ENCODE data around the gene PIP4K2B. TPM values are rescaled to one million over a fixed set of nuclear protein-coding genes. Genes with fewer than 3 reads are reported as not detected.

Gene PIP4K2B
- total and polyA plus RNA-seq, 2 of the 8 experiments (the other 6 are each of a cell fraction or from before 2014, with no cell fraction given) = 21.5 to 57.8 TPM

GRCh38 chr17:38753071-38753506 lies 46.3 kb downstream of the PIP4K2B start:
- Histone ChIP-seq H3K14ac (ENCODE audit: insufficient read length) (no peak overlapping the region), H3K4me3 (ENCODE audit: extremely low read depth in 1 of 4, insufficient read depth in 2 of 4, low read depth in 3 of 4, low read length in 4 of 4) (peak overlapping the region; percentile 86 to 99 (median 90)), H3K23me2 (ENCODE audit: low read depth, low read length) (peaks cover 34% of the 10 kb centered on the region), H3K4me2 (ENCODE audit: insufficient read depth in 1 of 2, low read depth in 2 of 2, low read length in 2 of 2) (peak overlapping the region; percentile 89 to 96), H3K9ac (replicated peaks in 1 of 4; ENCODE audit: extremely low read depth in 1 of 4, low read depth in 3 of 4, low read length in 3 of 4) (peak overlapping the region; percentile 70 to 88 (median 80)), H4K20me1 (replicated peaks in 1 of 2; ENCODE audit: control insufficient read depth in 1 of 2, insufficient read depth in 2 of 2, low read length in 2 of 2) (peaks cover 0 to 5% of the 10 kb centered on the region in 2 experiments), H2BK5ac (ENCODE audit: low read depth, low read length) (peak overlapping the region; percentile 96; the same call in 1 of the 2 replicates), H2BK120ac (replicated peaks; ENCODE audit: low read depth, low read length) (no peak overlapping the region), H3K27me3 (replicated peaks in 1 of 4; ENCODE audit: control insufficient read depth in 3 of 4, extremely low read depth in 1 of 4, insufficient read depth in 3 of 4, low read length in 3 of 4) (peaks cover 0 to 11% (median 5%) of the 10 kb centered on the region in 4 experiments; a peak in 5 of 7 replicates), H4K91ac (replicated peaks; ENCODE audit: insufficient read length, low read length) (no peak overlapping the region), H3K18ac (ENCODE audit: extremely low read depth, low read length) (0 out of 2 replicates have a peak overlapping the region, but pooled peaks have one; percentile 73), H3K4me1 (replicated peaks in 1 of 4; ENCODE audit: control insufficient read depth in 3 of 4, insufficient read depth in 4 of 4, low read length in 3 of 4) (peaks cover 0 to 5% (median 3%) of the 10 kb centered on the region in 4 experiments; a peak in 4 of 7 replicates), H3K79me1 (ENCODE audit: low read depth, low read length) (peaks cover 2% of the 10 kb centered on the region; the same call in 1 of the 2 replicates), H3K56ac (replicated peaks; ENCODE audit: insufficient read length, low read depth, low read length) (peak overlapping the region; percentile 85), H4K8ac (ENCODE audit: extremely low read depth, insufficient read depth, low read length) (peak overlapping the region; percentile 62), H2AK5ac (ENCODE audit: low read depth, low read length) (no peak overlapping the region; the same call in 1 of the 2 replicates), H2AFZ (ENCODE audit: low read length) (no peak overlapping the region), H4K5ac (ENCODE audit: insufficient read length, low read depth, low read length) (no peak overlapping the region), H2BK12ac (ENCODE audit: low read depth, low read length) (no peak overlapping the region), H3K4ac (replicated peaks; ENCODE audit: insufficient read length, low read depth, low read length) (no peak overlapping the region), H3K27ac (ENCODE audit: low read depth, low read length) (0 out of 2 replicates have a peak overlapping the region, but pooled peaks have one; percentile 67), H3K23ac (ENCODE audit: insufficient read length) (no peak overlapping the region), H2BK20ac (ENCODE audit: low read length) (no peak overlapping the region), H2BK15ac (ENCODE audit: low read length) (no peak overlapping the region), H3K79me2 (ENCODE audit: control insufficient read depth in 1 of 2, insufficient read depth in 2 of 2, low read length in 2 of 2) (peaks cover 0 to 16% of the 10 kb centered on the region in 2 experiments; a peak in 3 of 4 replicates), H3K9me3 (ENCODE audit: insufficient read depth in 2 of 2, low read depth in 1 of 2, low read length in 1 of 2) (no peaks in the 10 kb centered on the region), H3K36me3 (ENCODE audit: control insufficient read depth in 2 of 4, insufficient read depth in 4 of 4, low read length in 3 of 4) (peaks cover 9 to 23% (median 16%) of the 10 kb centered on the region in 4 experiments; a peak in 7 of 8 replicates)
- ChIA-PET POLR2A (ENCODE audit: partially characterized antibody) (interaction anchor here (0.8 to 3.6 kb wide), 7 partner anchors 11 to 698 kb away, joined by 3 to 17 read pairs (median 4); partner anchors contain the start of genes LASP1 and MED1), CTCF (ENCODE audit: partially characterized antibody) (interaction anchor here (0.8 to 2.5 kb wide), 4 partner anchors 9 to 76 kb away, joined by 3 to 10 read pairs (median 4); no protein-coding TSS in a partner anchor)
- 19% methylated on average over 22 of the region's 22 CpGs; no CpG with 5 or more reads in 1 of the 2 experiments for WGBS, 2 experiments (ENCODE audit: extremely low coverage in 1 of 2, insufficient coverage in 1 of 2, insufficient read length in 1 of 2, insufficient replicate concordance in 2 of 2, low coverage in 1 of 2, low lambda C conversion rate in 2 of 2, missing lambda C conversion rate in 1 of 2)
- FAIRE-seq = no peak
- DNase-seq (ENCODE audit: low read depth in 1 of 2, low spot score in 2 of 2) = no peak
- TF ChIP-seq RNF2 (IDR thresholded peaks at IDR 0.05; ENCODE audit: borderline replicate concordance, low read depth, low read length, missing control alignments, poor library complexity, severe bottlenecking) (no peak), JUN (IDR thresholded peaks at IDR 0.05; ENCODE audit: low read depth, low read length) (no peak), KDM4A (IDR thresholded peaks at IDR 0.05; ENCODE audit: low read depth, low read length, severe bottlenecking) (no peak)

Data from H1 (cell line).